K562 (cell line): ENCODE data around the gene ING1. TPM values are rescaled to one million over a fixed set of nuclear protein-coding genes. Genes with fewer than 3 reads are reported as not detected.

Source experiments
- ATAC-seq: fragments of 200-7000 bp; cut with Tn5 transposase; 3 replicates; pipeline ENCODE4 v1.9.1; 2020; ENCODE audit warnings: moderate library complexity
- BruUV-seq: library from RNA; stranded (reverse); fragments of 400-500 nt; replicated peaks from 2 replicates; lab custom pipeline; 2021; lab: Mats Ljungman, UMichigan
- CTCF ChIA-PET: fragments of 300-600 bp; formaldehyde crosslinking; extraction: SDS; loops from one replicate; lab custom pipeline; 2021; ENCODE audit warnings: low intra/inter-chr PET ratio; lab: Yijun Ruan, JAX
- POLR2A ChIA-PET: fragments of 300-600, 350-650 bp; sonication (Branson Sonifier 250); formaldehyde crosslinking; extraction: SDS; loops from one replicate; lab custom pipeline; 2021; ENCODE audit warnings: antibody characterized with exemption, inconsistent platforms; lab: Yijun Ruan, JAX
- DNase-seq, 4 experiments: peaks; one replicate each; pipeline versions ENCODE4 v3.0.0 to v3.0.0-alpha.2; 2011 to 2018; ENCODE audit warnings: low spot score in 3 of 4, mixed read lengths in 3 of 4; ENCODE audit errors: extremely low read depth in 1 of 4
- FAIRE-seq: peaks from 2 replicates; lab custom pipeline; 2011; peaks lifted over from hg19 to GRCh38; lab: Jason Lieb, UNC
- H2AFZ ChIP-seq: 2 replicates; pipeline ENCODE4 v1.6.0; 2011; ENCODE audit warnings: low read depth, low read length, control low read depth, inconsistent platforms
- H3K27ac ChIP-seq: fragments of 200-600 bp; 3 replicates; pipeline ENCODE4 v1.8.0; 2011; ENCODE audit warnings: low read depth, mild to moderate bottlenecking, control low read depth, inconsistent platforms, low read length, moderate library complexity, mixed read lengths; ENCODE audit errors: extremely low read depth
- H3K27me3 ChIP-seq, 2 experiments: fragments of 300-600 bp in 1 of 2; 2 replicates in 1 of 2; 3 replicates in 1 of 2; pipeline versions ENCODE4 v1.6.0 to v1.8.0; 2011; ENCODE audit warnings: inconsistent platforms in 2 of 2, low read length in 2 of 2, mild to moderate bottlenecking in 1 of 2, mixed read lengths in 1 of 2, moderate library complexity in 1 of 2; ENCODE audit not compliant: control insufficient read depth in 2 of 2, insufficient read depth in 2 of 2
- H3K36me3 ChIP-seq: fragments of 300-600 bp; 3 replicates; pipeline ENCODE4 v1.8.0; 2011; ENCODE audit warnings: mild to moderate bottlenecking, low read length, inconsistent platforms; ENCODE audit not compliant: control insufficient read depth, insufficient read depth
- H3K4me1 ChIP-seq, 2 experiments: fragments of 200-600 bp in 1 of 2; replicated peaks in 1 of 2; 2 replicates in 1 of 2; 3 replicates in 1 of 2; pipeline versions ENCODE4 v1.5.1 to v1.8.0; 2011; ENCODE audit warnings: inconsistent platforms in 2 of 2, low read length in 2 of 2, mild to moderate bottlenecking in 1 of 2, mixed read lengths in 1 of 2, moderate library complexity in 1 of 2; ENCODE audit not compliant: control insufficient read depth in 2 of 2, insufficient read depth in 2 of 2
- H3K4me2 ChIP-seq: 2 replicates; pipeline ENCODE4 v1.6.1; 2011; ENCODE audit warnings: low read length, control low read depth, inconsistent platforms, mixed read lengths; ENCODE audit not compliant: insufficient read depth
- H3K4me3 ChIP-seq: fragments of 200-600 bp; sonication (generic), shearing (Covaris generic); 2 replicates; pipeline ENCODE4 v1.5.1; 2016; ENCODE audit warnings: control low read depth, inconsistent platforms
- H3K79me2 ChIP-seq: fragments of 200-600 bp; 3 replicates; pipeline ENCODE4 v1.8.0; 2011; ENCODE audit warnings: low read length, inconsistent platforms; ENCODE audit not compliant: control insufficient read depth, insufficient read depth
- H3K9ac ChIP-seq, 2 experiments: 2 replicates each; pipeline versions ENCODE4 v1.6.0 to v1.6.1; 2011; ENCODE audit warnings: low read depth in 2 of 2, low read length in 2 of 2, control low read depth in 1 of 2, inconsistent platforms in 1 of 2, mild to moderate bottlenecking in 1 of 2, mixed read lengths in 1 of 2; ENCODE audit not compliant: insufficient read depth in 1 of 2
- H3K9me1 ChIP-seq: one replicate; pipeline ENCODE4 v1.6.0; 2011; ENCODE audit warnings: inconsistent platforms, mild to moderate bottlenecking, low read length, moderate library complexity; ENCODE audit not compliant: control insufficient read depth, insufficient read depth
- H3K9me3 ChIP-seq: replicated peaks from 2 replicates; pipeline ENCODE4 v1.5.1; 2011; ENCODE audit warnings: low read depth, low read length, inconsistent platforms; ENCODE audit not compliant: control insufficient read depth, insufficient read depth
- H4K20me1 ChIP-seq: replicated peaks from 2 replicates; pipeline ENCODE4 v1.6.1; 2011; ENCODE audit warnings: low read length, inconsistent platforms, mixed read lengths; ENCODE audit not compliant: control insufficient read depth, insufficient read depth
- CCNT2 ChIP-seq: IDR thresholded peaks from 2 replicates; pipeline ENCODE4 v1.6.1; 2011; ENCODE audit warnings: borderline replicate concordance, low read depth, mild to moderate bottlenecking, moderate library complexity, mixed read lengths, low read length; ENCODE audit not compliant: insufficient read length; ENCODE audit errors: extremely low read depth
- CEBPB ChIP-seq: fragments of 450-650 bp; IDR thresholded peaks from 2 replicates; pipeline ENCODE4 v1.6.1; 2016; ENCODE audit warnings: missing genetic modification characterization, missing compliant biosample characterization
- FOXJ3 ChIP-seq: sonication (generic); formaldehyde crosslinking; IDR thresholded peaks from 2 replicates; pipeline ENCODE4 v1.4.0; 2020; ENCODE audit warnings: mild to moderate bottlenecking, missing genetic modification reagents
- KLF16 ChIP-seq: IDR thresholded peaks from 2 replicates; pipeline ENCODE4 v1.6.1; 2016; ENCODE audit warnings: antibody characterized with exemption
- NCOA4 ChIP-seq: fragments of 450-650 bp; IDR thresholded peaks from 2 replicates; pipeline ENCODE4 v1.6.1; 2018; ENCODE audit warnings: mild to moderate bottlenecking; ENCODE audit not compliant: partially characterized antibody
- NFE2 ChIP-seq: IDR thresholded peaks from 2 replicates; pipeline ENCODE4 v1.6.1; 2014; ENCODE audit warnings: antibody characterized with exemption, low read depth
- RAD51 ChIP-seq: fragments of 450-650 bp; IDR thresholded peaks from 2 replicates; pipeline ENCODE4 v1.7.1; 2016; ENCODE audit warnings: low read depth, mild to moderate bottlenecking, borderline replicate concordance
- TBL1XR1 ChIP-seq, 2 experiments: IDR thresholded peaks; 2 replicates each; pipeline ENCODE4 v1.6.1; 2012; ENCODE audit warnings: improper control_type of control experiment in 2 of 2, low read length in 2 of 2, mild to moderate bottlenecking in 1 of 2
- ZBTB9 ChIP-seq: fragments of 450-650 bp; formaldehyde crosslinking; IDR thresholded peaks from 2 replicates; pipeline ENCODE4 v1.4.0; 2020; ENCODE audit warnings: mild to moderate bottlenecking, moderate library complexity
- ZFPM2 ChIP-seq: fragments of 250-450 bp; sonication (Bioruptor Pico); IDR thresholded peaks from 2 replicates; pipeline ENCODE4 v1.5.1; 2022; ENCODE audit warnings: mild to moderate bottlenecking
- ZNF217 ChIP-seq: sonication (generic); formaldehyde crosslinking; IDR thresholded peaks from 2 replicates; pipeline ENCODE4 v1.8.0; 2022; ENCODE audit warnings: mild to moderate bottlenecking, missing genetic modification reagents
- ZNF449 ChIP-seq: fragments of 250-450 bp; sonication (Bioruptor Pico); IDR thresholded peaks from 2 replicates; pipeline ENCODE4 v1.8.0; 2022; ENCODE audit warnings: moderate library complexity, mild to moderate bottlenecking, inconsistent platforms
- WGBS: fragments of 100-300 bp; shearing (Covaris generic); methylation state at CpG from one replicate; pipeline ENCODE4 v1.1.6; 2016; ENCODE audit warnings: low coverage, mixed read lengths; ENCODE audit not compliant: insufficient coverage; ENCODE audit errors: missing lambda C conversion rate; 5-methylcytosine and 5-hydroxymethylcytosine counted together
- in situ Hi-C: fragments of 300-500 bp; cut with MboI; formaldehyde crosslinking; loops from 4 replicates; pipeline ENCODE4 v1.15.0; 2018; ENCODE audit warnings: inconsistent platforms, mixed read lengths
- intact Hi-C: fragments of 100-400 bp; cut with micrococcal nuclease; formaldehyde crosslinking; loops from 2 replicates; pipeline ENCODE4 v1.14.2; 2022
- polyA plus RNA-seq, 8 experiments: library from polyadenylated mRNA; depleted of rRNA in 4 of 8; stranded (reverse) in 5 of 8; unstranded in 3 of 8; fragments of >200 nt; fragmentation: Nextera tagmentation in 2 of 8; fragmentation: Illumina TruSeq in 1 of 8; extraction: Ambion mirVana in 2 of 8; extraction: Trizol in 1 of 8; gene quantifications; 2 replicates each; pipeline versions ENCODE4 v1.2.1 to v1.2.3, GENCODE V29; 2011 to 2014; ENCODE audit warnings: inconsistent platforms in 1 of 8, missing spikeins in 1 of 8
- total RNA-seq, 7 experiments: library from RNA; depleted of rRNA in 6 of 7; stranded (reverse); fragments of >200 nt in 6 of 7; fragmentation: Illumina TruSeq in 2 of 7; extraction: Trizol in 2 of 7; gene quantifications; 2 replicates each; pipeline versions ENCODE4 v1.2.1 to v1.2.3, GENCODE V29; 2011 to 2021; ENCODE audit warnings: low replicate concordance in 1 of 7
- TF ChIP-seq, protein P1 (sequence below): fragments of 250-450 bp; sonication (Bioruptor Pico); IDR thresholded peaks from 2 replicates; pipeline ENCODE4 v1.5.0; 2021
- TF ChIP-seq, protein P2 (sequence below): fragments of 250-450 bp; sonication (Bioruptor Pico); IDR thresholded peaks from 2 replicates; pipeline ENCODE4 v1.8.0; 2022; ENCODE audit warnings: inconsistent platforms

Gene ING1
- total and polyA plus RNA-seq, 9 of the 15 experiments (the other 6 are each of a cell fraction or from before 2014, with no cell fraction given): 1.0 to 20.1 (median 8.2) TPM

GRCh38 chr13:110683921-110684320 lies 29.6 kb upstream of the ING1 start (continued):
- TF ChIP-seq ZBTB9 (CRISPR knock-in tag) (no peak), RAD51 (no peak)
- TF ChIP-seq, all 486 proteins: peak for 0

DNA sequence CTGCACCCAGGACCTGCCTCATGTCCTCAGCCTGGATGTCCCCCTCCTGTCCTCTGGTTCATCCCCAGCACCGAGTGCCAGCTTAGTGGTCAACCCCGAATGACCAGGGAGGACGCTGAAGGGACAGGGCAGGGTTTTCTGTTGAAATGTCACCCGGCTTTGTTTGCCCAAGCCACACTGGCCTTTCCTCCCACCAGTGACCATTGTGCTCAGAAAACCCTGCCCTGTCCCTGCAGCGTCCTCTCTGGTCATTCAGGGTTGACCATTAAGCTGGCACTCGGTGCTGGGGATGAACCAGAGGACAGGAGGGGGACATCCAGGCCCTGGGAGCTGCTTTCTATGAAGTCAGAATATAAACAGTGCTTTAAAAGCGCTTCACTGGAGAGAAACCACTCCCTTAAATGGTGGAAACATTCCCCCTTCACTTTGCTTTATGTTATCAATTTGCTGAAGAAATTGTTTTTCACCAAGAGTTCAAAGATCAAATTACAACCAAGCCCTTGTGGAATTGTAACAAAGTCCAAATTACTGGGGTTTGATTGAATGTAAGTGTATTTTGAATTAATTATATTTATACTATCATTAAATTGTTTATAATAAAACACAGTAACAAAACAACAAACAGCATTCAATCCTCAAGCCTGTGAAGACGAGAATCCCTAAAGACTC lies 29.0 kb upstream of the ING1 start:
- CTCF ChIA-PET: no interaction called here
- peaks cover 61% of the 10 kb centered on the region; the same call in 2 of the 3 replicates for H3K36me3 ChIP-seq
- 87% methylated on average over 8 of the region's 8 CpGs for WGBS

More for the DNA sequence above, 29.0 kb upstream of the ING1 start:
- Histone ChIP-seq H3K9ac (no peak overlapping the region), H4K20me1 (no peaks in the 10 kb centered on the region), H3K4me3 (no peak overlapping the region), H3K4me2 (no peak overlapping the region), H2AFZ (no peak overlapping the region), H3K27ac (no peak overlapping the region), H3K27me3 (no peaks in the 10 kb centered on the region), H3K9me3 (no peaks in the 10 kb centered on the region), H3K79me2 (no peaks in the 10 kb centered on the region), H3K4me1 (no peaks in the 10 kb centered on the region; a peak in 1 of 5 replicates), H3K9me1 (no peaks in the 10 kb centered on the region)
- intact Hi-C loops: loop anchor here (5.0 kb wide), 1 partner anchor 133 kb away; no protein-coding TSS in a partner anchor
- DNase-seq (no peak), FAIRE-seq (no peak), ATAC-seq (no peak)
- POLR2A ChIA-PET: interaction anchor here (0.5 kb wide), 1 partner anchor 205 kb away, joined by 3 read pairs; no protein-coding TSS in a partner anchor
- no peak for TF ChIP-seq FOXJ3 (CRISPR knock-in tag)
- no peak for TF ChIP-seq ZNF449 (CRISPR knock-in tag)
- TF ChIP-seq CEBPB (tag): no peak
- TF ChIP-seq KLF16: no peak
- TF ChIP-seq TBL1XR1 (IDR thresholded peaks at IDR 0.05; ENCODE audit: low read length in 2 of 2): no peak
- no peak for TF ChIP-seq CCNT2
- TF ChIP-seq, protein P1, sequence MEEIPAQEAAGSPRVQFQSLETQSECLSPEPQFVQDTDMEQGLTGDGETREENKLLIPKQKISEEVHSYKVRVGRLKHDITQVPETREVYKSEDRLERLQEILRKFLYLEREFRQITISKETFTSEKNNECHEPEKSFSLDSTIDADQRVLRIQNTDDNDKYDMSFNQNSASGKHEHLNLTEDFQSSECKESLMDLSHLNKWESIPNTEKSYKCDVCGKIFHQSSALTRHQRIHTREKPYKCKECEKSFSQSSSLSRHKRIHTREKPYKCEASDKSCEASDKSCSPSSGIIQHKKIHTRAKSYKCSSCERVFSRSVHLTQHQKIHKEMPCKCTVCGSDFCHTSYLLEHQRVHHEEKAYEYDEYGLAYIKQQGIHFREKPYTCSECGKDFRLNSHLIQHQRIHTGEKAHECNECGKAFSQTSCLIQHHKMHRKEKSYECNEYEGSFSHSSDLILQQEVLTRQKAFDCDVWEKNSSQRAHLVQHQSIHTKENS (CRISPR knock-in tag): no peak
- TF ChIP-seq ZNF217 (CRISPR knock-in tag): no peak
- TF ChIP-seq NCOA4: no peak
- no peak for TF ChIP-seq NFE2
- TF ChIP-seq, protein P2, sequence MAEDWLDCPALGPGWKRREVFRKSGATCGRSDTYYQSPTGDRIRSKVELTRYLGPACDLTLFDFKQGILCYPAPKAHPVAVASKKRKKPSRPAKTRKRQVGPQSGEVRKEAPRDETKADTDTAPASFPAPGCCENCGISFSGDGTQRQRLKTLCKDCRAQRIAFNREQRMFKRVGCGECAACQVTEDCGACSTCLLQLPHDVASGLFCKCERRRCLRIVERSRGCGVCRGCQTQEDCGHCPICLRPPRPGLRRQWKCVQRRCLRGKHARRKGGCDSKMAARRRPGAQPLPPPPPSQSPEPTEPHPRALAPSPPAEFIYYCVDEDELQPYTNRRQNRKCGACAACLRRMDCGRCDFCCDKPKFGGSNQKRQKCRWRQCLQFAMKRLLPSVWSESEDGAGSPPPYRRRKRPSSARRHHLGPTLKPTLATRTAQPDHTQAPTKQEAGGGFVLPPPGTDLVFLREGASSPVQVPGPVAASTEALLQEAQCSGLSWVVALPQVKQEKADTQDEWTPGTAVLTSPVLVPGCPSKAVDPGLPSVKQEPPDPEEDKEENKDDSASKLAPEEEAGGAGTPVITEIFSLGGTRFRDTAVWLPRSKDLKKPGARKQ (CRISPR knock-in tag): no peak
- TF ChIP-seq ZFPM2 (CRISPR knock-in tag): no peak
- in situ Hi-C loops: no loop called here
- BruUV-seq: no TSS peak
